ENCODE results near the gene TMEM120B. TPM values are rescaled to one million over a fixed set of nuclear protein-coding genes. Genes with fewer than 3 reads are reported as not detected.

Gene TMEM120B
- total and polyA plus RNA-seq, 2 of the 4 experiments (the other 2 are of a cell fraction), result 10.6 to 18.4 TPM

DNA sequence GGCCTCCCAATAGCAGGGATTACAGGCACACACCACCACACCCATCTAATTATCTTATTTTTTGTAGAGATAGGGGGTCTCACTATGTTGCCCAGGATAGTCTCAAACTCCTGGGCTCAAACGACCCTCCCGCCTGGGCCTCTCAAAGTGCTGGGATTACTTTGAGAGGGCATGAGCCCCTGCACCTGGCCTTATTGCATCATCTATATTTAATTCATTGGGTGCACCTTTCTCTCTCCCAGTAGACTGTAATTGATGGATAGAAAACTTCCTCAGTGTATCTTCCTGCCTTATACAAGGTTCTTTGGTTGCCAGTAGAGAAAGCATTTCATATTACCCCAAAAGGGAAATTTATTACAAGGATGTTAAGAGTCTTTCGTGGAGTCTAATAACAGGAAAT, 34.2 kb upstream of the TMEM120B start:
- H3K23ac ChIP-seq (ENCODE audit: low read depth, low read length), result no peak overlapping the region
- H3K56ac ChIP-seq (ENCODE audit: extremely low read depth, insufficient read depth, low read length), result no peak overlapping the region
- H4K91ac ChIP-seq (ENCODE audit: insufficient read depth, low read depth, low read length), result no peak overlapping the region
- no peak overlapping the region for H2AK5ac ChIP-seq (ENCODE audit: low read depth, low read length)
- no peaks in the 10 kb centered on the region for H3K36me3 ChIP-seq (ENCODE audit: control insufficient read depth, insufficient read depth, low read length)
- no peak overlapping the region for H2AK9ac ChIP-seq (replicated peaks; ENCODE audit: low read depth, low read length, poor library complexity)
- no CpG with 5 or more reads among the region's 3 CpGs for WGBS, 2 experiments (ENCODE audit: extremely low coverage in 2 of 2, insufficient read length in 1 of 2)
- no TSS peak for BruUV-seq (replicated peaks)
- H3K14ac ChIP-seq (replicated peaks; ENCODE audit: low read depth, low read length), result no peak overlapping the region
- intact Hi-C loops (cut with micrococcal nuclease) (no loop called here), dilution Hi-C loops (cut with HindIII; ENCODE audit: low sequenced_read_pairs, unreplicated experiment) (no loop called here), in situ Hi-C loops (cut with MboI; ENCODE audit: low sequenced_read_pairs) (no loop called here)
- ATAC-seq (ENCODE audit: low read depth) (no peak), DNase-seq (no peak)
- H3K18ac ChIP-seq (ENCODE audit: low read depth, low read length), result no peak overlapping the region
- no peak overlapping the region for H2BK5ac ChIP-seq (ENCODE audit: low read depth, low read length, poor library complexity, severe bottlenecking)
- H3K9me1 ChIP-seq (ENCODE audit: insufficient read depth, low read length), result no peaks in the 10 kb centered on the region
- no peaks in the 10 kb centered on the region for H3K27me3 ChIP-seq (ENCODE audit: control insufficient read depth, insufficient read depth, low read length)
- no peak overlapping the region for H3K4me2 ChIP-seq (ENCODE audit: low read depth, low read length)
- no peak overlapping the region for H3K4ac ChIP-seq (ENCODE audit: low read depth, low read length)
- H2AFZ ChIP-seq (replicated peaks; ENCODE audit: low read length, poor library complexity), result no peak overlapping the region
- ChIA-PET CTCF (interaction anchor here (0.8 to 1.7 kb wide), 2 partner anchors 126 to 200 kb away, joined by 3 to 6 read pairs; no protein-coding TSS in a partner anchor), POLR2A (ENCODE audit: unreplicated experiment) (no interaction called here)
- H3K4me3 ChIP-seq (ENCODE audit: insufficient read depth, low read depth, low read length), result no peak overlapping the region
- no peak overlapping the region for H2BK20ac ChIP-seq (ENCODE audit: low read depth, low read length)
- H3K9ac ChIP-seq (ENCODE audit: low read depth, low read length), result no peak overlapping the region
- no peak overlapping the region for H4K8ac ChIP-seq (ENCODE audit: low read depth in 2 of 2, low read length in 2 of 2)
- no peak overlapping the region for H2BK15ac ChIP-seq (ENCODE audit: low read depth, low read length)
- TF ChIP-seq RCOR1 (IDR thresholded peaks at IDR 0.05; ENCODE audit: insufficient replicate concordance, low read length) (no peak), CEBPB (IDR thresholded peaks at IDR 0.05; ENCODE audit: low read depth, low read length) (peak; percentile 52)
- no peak overlapping the region for H3K27ac ChIP-seq (ENCODE audit: insufficient read depth, low read length)
- H3K79me1 ChIP-seq (ENCODE audit: low read depth in 1 of 2, low read length in 2 of 2), result no peaks in the 10 kb centered on the region
- no peaks in the 10 kb centered on the region for H4K20me1 ChIP-seq (ENCODE audit: insufficient read depth, low read length)
- no peak overlapping the region for H4K5ac ChIP-seq (ENCODE audit: low read depth, low read length)
- no peak overlapping the region for H2BK120ac ChIP-seq (ENCODE audit: low read depth, low read length)
- H3K4me1 ChIP-seq (ENCODE audit: control insufficient read depth, insufficient read depth, low read length), result peaks cover 2% of the 10 kb centered on the region; the same call in 1 of the 2 replicates
- H3K9me3 ChIP-seq (ENCODE audit: control insufficient read depth, insufficient read depth, low read length), result no peaks in the 10 kb centered on the region

Measured in IMR-90 (cell line).